ENCODE results near the gene NT5C3B.

The NT5C3B gene

DNA sequence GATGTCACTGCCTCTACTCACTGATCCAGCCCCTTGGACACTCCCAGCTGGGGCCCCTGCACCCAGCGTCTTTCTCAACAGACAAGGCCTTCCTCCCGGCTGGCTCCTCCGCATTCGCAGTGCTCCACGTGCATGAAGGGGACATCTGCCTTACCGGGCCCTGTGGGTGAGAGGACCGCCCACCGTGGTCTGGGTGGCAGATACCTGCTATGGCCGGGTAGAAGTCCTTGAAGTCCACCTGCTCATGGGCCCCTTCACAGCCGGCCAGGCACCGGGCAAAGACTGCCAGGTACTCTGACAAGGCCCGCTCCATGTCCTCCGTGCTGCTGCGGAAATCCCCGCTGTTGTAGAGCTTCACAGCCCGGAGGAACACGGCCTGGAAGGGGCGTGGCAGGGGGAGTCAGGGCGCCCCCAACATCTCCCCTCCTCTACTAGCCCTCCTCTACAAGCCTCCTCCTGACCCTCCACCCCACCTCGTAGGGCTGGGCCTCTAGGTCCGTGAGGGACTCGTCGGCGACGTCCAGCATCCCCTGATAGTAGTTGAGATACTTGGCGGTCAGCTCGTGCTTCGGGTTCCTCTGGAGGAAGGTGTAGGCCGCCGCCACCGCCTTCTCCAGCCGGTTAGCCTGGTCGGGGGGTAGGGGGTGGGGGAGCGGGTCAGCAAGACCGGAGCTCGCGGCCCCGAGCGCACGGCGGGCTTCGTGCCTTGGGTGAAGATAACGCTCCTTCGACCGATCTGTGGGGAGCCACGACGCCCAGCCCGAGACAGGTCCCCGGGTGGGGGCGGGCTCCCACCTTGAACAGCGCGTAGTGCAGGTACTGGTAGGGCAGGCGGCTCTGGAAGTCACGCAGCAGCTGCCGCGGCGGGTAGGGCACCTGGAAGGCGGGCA lies 25.1 kb downstream of the NT5C3B start:
- DNase-seq (ENCODE audit: low spot score), result no peak

GRCh38 chr17:41806685-41807445 lies 29.2 kb downstream of the NT5C3B start:
- no peak for DNase-seq (ENCODE audit: low spot score)

DNA sequence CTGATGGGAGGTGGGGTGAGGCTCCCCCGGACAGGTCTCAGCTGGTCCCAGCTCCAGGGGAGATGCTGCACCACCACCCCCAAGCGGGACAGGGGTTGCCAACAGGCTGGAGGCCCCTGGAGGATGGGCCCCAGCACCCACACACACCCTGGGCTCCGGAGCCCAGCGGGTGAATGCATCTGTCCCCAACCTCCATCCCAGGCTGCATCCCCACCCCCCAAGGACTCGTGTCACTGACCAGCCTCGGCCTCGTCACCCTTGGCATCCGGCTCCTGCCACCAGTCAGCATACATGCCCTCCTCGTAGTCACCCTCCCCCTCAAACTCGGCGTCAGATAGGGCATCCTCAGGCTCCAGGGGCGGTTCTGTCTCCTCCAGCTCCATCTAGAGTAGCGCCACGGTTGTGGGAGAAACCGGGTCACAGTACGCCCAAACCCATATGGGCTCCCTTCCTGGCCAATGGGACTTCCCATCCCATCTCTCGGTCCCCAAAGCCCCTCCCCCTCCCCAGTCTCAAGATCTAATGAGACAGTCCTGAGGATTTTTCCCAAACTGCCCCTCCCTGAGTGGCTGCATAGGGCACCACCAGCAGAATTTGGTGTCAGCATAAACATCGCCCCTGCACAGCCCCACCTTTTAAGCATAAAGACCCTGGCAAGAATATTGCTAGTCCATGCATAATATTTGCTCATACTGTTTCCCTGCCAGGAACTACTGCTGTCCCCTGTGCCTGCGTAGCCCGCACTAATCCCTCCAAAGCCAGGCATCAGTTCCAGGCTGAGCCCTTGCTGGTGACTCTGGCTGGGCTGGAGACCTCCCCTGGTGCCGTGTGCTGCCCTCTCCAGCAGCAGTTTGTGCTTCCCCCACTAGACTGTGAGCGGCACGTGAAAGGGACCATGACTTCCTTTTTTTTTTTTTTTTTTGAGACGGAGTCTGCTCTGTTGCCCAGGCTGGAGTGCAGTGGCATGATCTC lies 32.7 kb downstream of the NT5C3B start:
- no peak for DNase-seq (ENCODE audit: low spot score)

GRCh38 chr17:41801374-41802271 lies 34.4 kb downstream of the NT5C3B start:
- DNase-seq (ENCODE audit: low spot score), result peak; percentile 85

DNA sequence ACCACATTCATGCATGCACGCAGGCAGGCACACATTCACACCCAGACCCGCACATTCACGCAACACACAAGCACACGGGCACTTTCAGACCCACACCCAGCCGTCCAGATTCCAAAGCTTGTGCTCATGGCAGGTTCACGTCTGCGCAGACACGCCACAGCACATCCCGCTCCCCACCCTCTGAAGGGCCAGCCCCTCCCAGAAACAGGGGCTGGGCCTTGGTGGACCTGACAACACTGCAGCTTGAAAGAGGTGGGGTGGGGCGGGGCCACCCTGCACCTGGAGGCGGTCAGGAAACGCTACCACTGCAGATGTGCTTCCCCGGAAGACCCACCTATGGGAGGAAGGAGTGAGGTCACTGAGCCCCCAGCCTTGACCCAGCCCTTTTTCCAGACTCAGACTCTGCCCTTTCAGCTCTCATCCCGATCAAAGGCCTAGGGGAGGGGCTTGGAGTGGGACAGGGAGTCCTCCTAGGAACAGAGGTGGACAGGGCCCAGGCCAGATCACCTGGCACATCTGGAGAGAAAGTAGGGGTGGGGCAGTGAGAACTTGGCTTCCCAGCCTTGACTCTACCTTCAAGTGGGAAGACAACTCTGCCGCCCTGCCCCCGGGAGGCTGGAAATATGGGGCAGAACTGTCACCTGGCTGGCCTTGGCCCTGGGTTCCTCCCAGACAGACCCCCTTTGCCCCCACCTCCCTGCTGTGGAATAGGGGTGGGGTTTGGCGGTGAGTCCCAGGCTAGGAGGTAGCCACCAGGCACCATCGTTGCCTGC lies 35.2 kb downstream of the NT5C3B start:
- peak; percentile 78 for DNase-seq (ENCODE audit: low spot score)

DNA sequence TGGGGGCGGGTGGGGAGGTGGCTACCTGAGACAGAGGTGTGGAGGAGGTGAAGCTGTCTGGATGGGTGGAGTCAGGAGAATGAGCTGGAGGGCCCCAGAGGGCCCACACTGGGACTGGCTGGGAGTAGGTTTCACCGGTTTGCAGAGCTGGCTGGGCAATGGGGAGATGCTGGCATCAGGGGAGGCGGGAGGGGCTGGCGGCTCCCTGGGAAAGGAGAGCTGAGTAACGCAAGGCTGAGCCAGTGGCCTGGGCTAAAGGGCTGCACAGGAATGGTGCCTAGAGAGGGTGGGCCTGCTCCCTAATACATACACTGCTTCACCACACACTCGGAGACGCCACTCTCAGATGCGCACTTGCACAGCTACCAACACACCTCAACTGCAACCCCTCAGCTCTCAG lies 36.7 kb downstream of the NT5C3B start:
- no peak for DNase-seq (ENCODE audit: low spot score)

DNA sequence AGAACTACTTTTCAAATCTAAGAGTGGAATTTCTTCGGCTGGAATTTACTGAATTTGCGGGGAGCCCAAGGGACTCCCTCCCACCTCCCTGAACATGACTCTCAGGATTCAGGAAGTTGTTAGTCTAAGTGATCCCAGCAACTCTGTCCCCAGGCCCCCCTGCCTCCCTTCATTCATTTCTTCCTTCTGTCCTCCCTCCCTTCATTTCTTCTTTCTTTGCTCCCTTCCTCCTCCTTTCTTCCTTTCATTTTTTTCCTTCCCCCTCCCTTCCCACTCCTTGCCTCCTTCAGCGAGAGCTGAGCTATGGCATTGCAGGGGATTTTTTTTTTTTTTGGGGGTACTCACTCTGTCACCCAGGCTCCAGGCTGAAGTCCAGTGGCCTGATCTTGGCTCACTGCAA lies 38.7 kb downstream of the NT5C3B start:
- no peak for DNase-seq (ENCODE audit: low spot score)

DNA sequence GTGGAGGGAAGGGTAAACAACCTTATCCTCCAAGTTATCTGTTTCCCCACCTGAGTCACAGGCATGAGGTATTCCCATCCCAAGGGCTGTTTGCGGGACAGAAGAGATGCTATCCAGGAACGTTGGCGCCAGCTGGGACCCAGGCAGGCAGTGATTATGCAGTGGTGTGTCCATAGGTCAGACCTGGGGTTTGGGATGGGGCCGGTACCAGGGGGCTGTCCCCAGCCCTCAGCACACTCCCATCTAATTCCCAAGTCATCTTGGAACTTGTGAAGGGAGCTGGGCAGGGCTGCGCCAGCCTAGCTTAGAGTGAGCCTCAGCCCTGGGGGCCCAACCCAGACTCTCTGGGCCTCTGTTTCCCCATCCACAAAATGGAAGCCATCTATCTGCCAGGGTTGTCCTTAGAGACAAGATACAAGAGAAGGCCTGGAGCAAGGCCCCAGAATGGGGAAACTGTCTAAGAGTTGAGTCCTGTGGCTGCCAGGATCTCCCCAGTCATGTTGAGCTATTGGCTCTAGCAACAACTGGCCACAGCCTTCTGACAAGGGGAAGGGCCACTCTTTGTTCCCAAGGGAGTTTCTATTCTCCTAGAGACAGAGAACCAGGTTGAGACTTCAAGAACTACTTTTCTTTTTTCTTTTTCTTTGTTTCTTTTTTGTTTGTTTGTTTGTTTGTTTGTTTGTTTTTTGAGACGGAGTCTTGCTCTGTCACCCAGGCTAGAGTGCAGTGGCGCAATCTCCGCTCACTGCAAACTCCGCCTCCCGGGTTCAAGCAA lies 39.7 kb downstream of the NT5C3B start:
- DNase-seq (ENCODE audit: low spot score), result no peak

- no peak for DNase-seq (ENCODE audit: low spot score)
Observed at GRCh38 chr17:41794540-41794975, 41.5 kb downstream of the NT5C3B start.

GRCh38 chr17:41793784-41794539 lies 42.1 kb downstream of the NT5C3B start:
- DNase-seq (ENCODE audit: low spot score), result no peak

DNA sequence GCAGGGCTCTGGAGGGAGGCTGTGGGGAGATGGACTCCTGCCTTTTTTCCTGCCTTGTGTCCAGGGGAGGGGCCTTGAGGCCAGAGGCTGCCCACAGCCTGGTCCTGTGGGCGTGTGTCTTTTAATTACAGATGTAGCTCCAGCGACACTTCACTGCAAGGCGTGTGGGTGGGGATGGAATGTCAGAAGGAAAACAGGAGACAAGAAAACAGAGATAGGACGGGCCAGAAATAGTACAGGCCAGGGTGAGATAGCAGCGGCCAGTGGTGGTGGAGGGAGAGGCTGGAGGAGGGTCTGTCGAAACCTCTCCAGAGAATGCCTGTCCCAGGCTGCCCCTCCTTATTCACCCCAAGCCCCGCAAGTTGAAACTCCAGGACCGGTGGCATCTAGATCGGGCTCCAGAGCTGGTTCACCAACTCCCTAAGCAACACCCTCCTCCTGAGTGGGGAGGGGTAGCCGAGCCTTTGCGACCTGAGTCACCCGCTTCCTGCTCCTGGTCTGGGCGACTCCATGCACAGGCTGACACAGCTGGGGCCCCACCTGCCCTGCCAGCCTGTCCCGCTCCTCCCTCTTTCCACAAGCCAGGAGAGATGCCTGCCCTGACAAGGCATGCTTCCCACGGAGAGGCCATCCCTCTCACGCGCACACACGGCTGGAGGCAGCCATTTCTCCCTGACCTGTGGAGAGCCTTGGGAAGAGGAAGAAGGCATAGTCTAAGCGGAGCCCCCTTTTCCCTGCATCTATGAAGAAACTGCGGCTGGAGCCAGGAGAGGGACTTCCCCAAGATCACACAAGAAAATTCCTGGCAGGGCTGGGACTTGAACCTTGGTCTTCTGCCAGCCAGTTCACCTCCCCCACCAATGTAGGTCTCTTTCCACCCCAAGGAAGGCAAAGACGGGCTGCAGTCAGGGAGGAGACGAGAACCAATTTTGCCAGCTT lies 42.9 kb downstream of the NT5C3B start:
- no peak for DNase-seq (ENCODE audit: low spot score)

DNA sequence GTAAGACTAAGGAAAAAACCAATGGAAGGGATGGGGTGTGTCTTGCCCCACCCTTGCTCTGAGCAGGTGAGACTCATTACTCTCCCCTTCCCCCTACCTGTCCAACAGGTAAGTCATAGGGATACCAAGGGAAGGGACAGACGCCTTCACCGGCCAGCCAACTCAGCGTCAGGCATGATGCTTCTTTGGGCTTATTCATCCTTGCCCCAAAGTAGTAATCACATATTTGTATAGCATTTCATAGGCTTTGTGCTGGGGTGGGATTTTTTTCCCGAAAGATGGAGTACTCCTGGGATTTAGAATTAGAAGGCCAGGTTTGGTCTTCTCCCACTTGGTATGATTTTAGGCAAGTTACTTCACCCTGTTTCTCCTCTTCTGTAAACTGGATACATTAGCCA lies 49.0 kb downstream of the NT5C3B start:
- DNase-seq (ENCODE audit: low spot score), result no peak

DNA sequence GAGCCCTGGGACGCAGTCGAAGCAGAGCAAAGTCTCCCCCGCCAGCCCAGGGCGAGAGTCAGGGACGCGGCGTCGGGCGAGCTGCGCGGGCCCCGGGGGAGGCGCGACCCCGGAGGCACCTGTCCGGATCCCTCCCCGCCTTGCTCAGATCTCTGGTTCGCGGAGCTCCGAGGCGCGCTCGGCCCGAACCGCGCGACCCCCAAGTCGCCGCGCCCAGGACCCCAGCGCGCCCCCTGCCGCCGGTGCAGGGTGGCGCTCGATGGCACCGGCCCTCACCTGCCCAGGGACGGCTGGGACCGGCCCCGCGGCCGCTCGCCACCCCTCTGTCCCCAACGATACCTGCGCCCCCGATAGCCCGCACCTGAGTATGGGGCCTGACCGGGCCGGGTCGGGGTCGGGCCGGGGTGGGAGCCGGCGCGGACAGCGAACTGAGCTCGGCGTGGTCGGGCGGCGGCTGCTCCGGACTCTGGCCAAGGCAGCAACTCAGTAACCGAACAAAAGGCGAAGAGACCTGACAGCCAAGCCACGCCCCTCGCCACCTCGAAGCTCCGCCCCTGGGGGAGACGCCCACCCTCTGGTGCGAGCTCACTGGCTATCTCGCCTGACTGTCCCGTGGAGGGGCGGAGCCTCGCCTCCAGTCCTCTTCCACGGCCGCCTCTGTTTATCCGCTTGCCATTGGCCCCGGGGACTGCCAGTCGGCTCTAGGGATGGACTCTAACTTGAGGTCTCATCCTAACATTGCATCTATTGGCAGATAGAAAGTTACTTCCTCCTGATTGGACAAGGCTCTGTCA lies 49.6 kb downstream of the NT5C3B start, which contains the start of gene JUP:
JUP (minus strand) TSS at position 485 of the 794 bp plus-strand sequence. CDS start 14,857 bp downstream, outside the sequence.
- DNase-seq (ENCODE audit: low spot score), result peak; percentile 99

GRCh38 chr17:41785859-41786226 lies 50.2 kb downstream of the NT5C3B start:
- peak; percentile 39 for DNase-seq (ENCODE audit: low spot score)

- DNase-seq (ENCODE audit: low spot score), result no peak
Observed at GRCh38 chr17:41785091-41785858, 50.8 kb downstream of the NT5C3B start.
